ENCODE measurements around the gene KCNC2.

KCNC2 gene

GRCh38 chr12:75157385-75157784 is 52.3 kb downstream of the KCNC2 start:
- no peak for DNase-seq

GRCh38 chr12:75155962-75156361 is 53.7 kb downstream of the KCNC2 start:
- no peak for DNase-seq

GRCh38 chr12:75154388-75154787 is 55.3 kb downstream of the KCNC2 start:
- DNase-seq: no peak

GRCh38 chr12:75139196-75139595 is 70.4 kb downstream of the KCNC2 start:
- no peak for DNase-seq

- DNase-seq: no peak
Observed at GRCh38 chr12:75137896-75138295, 71.7 kb downstream of the KCNC2 start.

- DNase-seq: no peak
Observed at GRCh38 chr12:75135026-75135425, 74.6 kb downstream of the KCNC2 start.

- DNase-seq: no peak
Observed at GRCh38 chr12:75130811-75131210, 78.8 kb downstream of the KCNC2 start.

- no peak for DNase-seq
Observed at GRCh38 chr12:75129275-75129674, 80.4 kb downstream of the KCNC2 start.

- DNase-seq: no peak
Observed at GRCh38 chr12:75121036-75121705, 88.5 kb downstream of the KCNC2 start.

- DNase-seq: no peak
Observed at GRCh38 chr12:75120311-75120711, 89.3 kb downstream of the KCNC2 start.

- no peak for DNase-seq
Observed at GRCh38 chr12:75116646-75117198, 92.9 kb downstream of the KCNC2 start.

GRCh38 chr12:75115748-75116147 is 93.9 kb downstream of the KCNC2 start:
- DNase-seq: no peak

GRCh38 chr12:75103822-75104221 is 105.8 kb downstream of the KCNC2 start:
- DNase-seq: no peak

- no peak for DNase-seq
Observed at GRCh38 chr12:75101781-75102180, 107.9 kb downstream of the KCNC2 start.

GRCh38 chr12:75099210-75099609 is 110.4 kb downstream of the KCNC2 start:
- DNase-seq: no peak

- no peak for DNase-seq
Observed at GRCh38 chr12:75097003-75097402, 112.6 kb downstream of the KCNC2 start.

- DNase-seq: no peak
Observed at GRCh38 chr12:75087654-75088053, 122.0 kb downstream of the KCNC2 start.

- DNase-seq: no peak
Observed at GRCh38 chr12:75086091-75087038, 123.3 kb downstream of the KCNC2 start.

- no peak for DNase-seq
Observed at GRCh38 chr12:75081305-75081704, 128.3 kb downstream of the KCNC2 start.

GRCh38 chr12:75080582-75080981 is 129.1 kb downstream of the KCNC2 start:
- DNase-seq: no peak

- no peak for DNase-seq
Observed at GRCh38 chr12:75065482-75065881, 144.2 kb downstream of the KCNC2 start.

GRCh38 chr12:75062691-75063090 is 146.9 kb downstream of the KCNC2 start:
- no peak for DNase-seq

GRCh38 chr12:75058228-75058627 is 151.4 kb downstream of the KCNC2 start:
- no peak for DNase-seq

- DNase-seq: no peak
Observed at GRCh38 chr12:75048767-75049166, 160.9 kb downstream of the KCNC2 start.

Data from NCI-H2107 (cell line).